ENCODE results near the gene CNTNAP2. TPM values are rescaled to one million over a fixed set of nuclear protein-coding genes. Genes with fewer than 3 reads are reported as not detected.

The CNTNAP2 gene
- total and polyA plus RNA-seq, 2 donors (not counting 1 experiment from before 2014, with no cell fraction given), result not detected

DNA sequence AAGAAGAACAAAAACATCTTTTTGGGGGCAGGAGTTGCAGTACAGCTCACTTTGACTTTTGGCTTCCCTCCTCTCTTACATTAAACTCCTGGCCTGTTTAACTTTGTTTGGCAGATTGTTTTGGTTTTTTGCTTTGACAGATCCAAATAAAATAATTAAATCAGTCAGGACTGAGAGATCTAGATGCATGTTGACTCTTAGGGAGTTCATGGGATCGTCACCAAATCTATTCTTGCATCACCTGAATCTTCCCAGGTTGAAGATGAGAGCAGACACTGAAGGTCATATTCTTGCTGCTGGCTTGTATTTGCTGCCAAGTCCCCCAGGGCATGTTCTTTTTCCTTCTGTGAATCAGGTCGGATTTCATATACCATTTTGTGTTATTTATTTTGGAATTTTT, 759.4 kb downstream of the CNTNAP2 start:
- Histone ChIP-seq H3K79me2 (ENCODE audit: control insufficient read depth, insufficient read depth, low read length) (no peaks in the 10 kb centered on the region), H3K9ac (ENCODE audit: insufficient read depth, low read length) (no peak overlapping the region), H3K4me1 (ENCODE audit: control insufficient read depth, extremely low read depth, insufficient read depth, low read length) (no peaks in the 10 kb centered on the region), H4K20me1 (ENCODE audit: control insufficient read depth, extremely low read depth, insufficient read depth, low read length) (no peaks in the 10 kb centered on the region), H3K4me3 (replicated peaks in 1 of 4; ENCODE audit: control extremely low read depth in 1 of 4, insufficient read depth in 1 of 4, low read depth in 3 of 4, low read length in 4 of 4) (no peak overlapping the region), H3K4me2 (ENCODE audit: extremely low read depth, insufficient read depth, low read length) (no peak overlapping the region), H3K9me3 (ENCODE audit: control insufficient read depth, insufficient read depth, low read depth, low read length) (no peaks in the 10 kb centered on the region), H3K27me3 (ENCODE audit: control insufficient read depth, insufficient read depth, low read length) (no peaks in the 10 kb centered on the region), H2AFZ (ENCODE audit: low read length) (no peak overlapping the region), H3K36me3 (ENCODE audit: control insufficient read depth, insufficient read depth, low read length) (no peaks in the 10 kb centered on the region), H3K27ac (ENCODE audit: insufficient read depth, low read length) (no peak overlapping the region)
- TF ChIP-seq EZH2 (IDR thresholded peaks at IDR 0.05; ENCODE audit: low read length, missing control alignments), result no peak
- TF ChIP-seq, protein P1, sequence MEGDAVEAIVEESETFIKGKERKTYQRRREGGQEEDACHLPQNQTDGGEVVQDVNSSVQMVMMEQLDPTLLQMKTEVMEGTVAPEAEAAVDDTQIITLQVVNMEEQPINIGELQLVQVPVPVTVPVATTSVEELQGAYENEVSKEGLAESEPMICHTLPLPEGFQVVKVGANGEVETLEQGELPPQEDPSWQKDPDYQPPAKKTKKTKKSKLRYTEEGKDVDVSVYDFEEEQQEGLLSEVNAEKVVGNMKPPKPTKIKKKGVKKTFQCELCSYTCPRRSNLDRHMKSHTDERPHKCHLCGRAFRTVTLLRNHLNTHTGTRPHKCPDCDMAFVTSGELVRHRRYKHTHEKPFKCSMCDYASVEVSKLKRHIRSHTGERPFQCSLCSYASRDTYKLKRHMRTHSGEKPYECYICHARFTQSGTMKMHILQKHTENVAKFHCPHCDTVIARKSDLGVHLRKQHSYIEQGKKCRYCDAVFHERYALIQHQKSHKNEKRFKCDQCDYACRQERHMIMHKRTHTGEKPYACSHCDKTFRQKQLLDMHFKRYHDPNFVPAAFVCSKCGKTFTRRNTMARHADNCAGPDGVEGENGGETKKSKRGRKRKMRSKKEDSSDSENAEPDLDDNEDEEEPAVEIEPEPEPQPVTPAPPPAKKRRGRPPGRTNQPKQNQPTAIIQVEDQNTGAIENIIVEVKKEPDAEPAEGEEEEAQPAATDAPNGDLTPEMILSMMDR (conservative IDR thresholded peaks at IDR 0.05 in 1 of 2, IDR thresholded peaks at IDR 0.05 in 1 of 2; ENCODE audit: low read depth in 1 of 2, low read length in 2 of 2), result no peak
- no peak for DNase-seq (ENCODE audit: low read depth in 2 of 2)

DNA sequence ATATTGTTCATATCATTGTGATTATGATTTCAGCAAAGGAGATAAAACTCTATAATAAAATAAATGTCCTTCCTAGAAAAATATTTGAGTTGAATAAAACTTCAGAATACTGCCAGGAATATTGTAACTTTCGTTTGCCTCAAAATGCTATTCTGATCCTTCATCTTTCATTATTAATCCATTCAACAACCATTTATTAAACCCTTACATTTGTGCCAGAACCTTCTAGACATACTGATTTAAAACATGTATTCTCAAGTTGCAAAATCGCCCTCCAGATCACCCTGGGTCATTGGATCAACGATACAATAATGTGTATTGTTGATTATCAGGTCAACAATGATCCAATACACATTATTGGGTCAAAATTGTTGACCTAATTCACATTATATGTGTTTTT, 759.8 kb downstream of the CNTNAP2 start:
- no peak for TF ChIP-seq EZH2 (IDR thresholded peaks at IDR 0.05; ENCODE audit: low read length, missing control alignments)
- TF ChIP-seq, protein P1 (conservative IDR thresholded peaks at IDR 0.05 in 1 of 2, IDR thresholded peaks at IDR 0.05 in 1 of 2; ENCODE audit: low read depth in 1 of 2, low read length in 2 of 2), result no peak
- H3K9ac ChIP-seq (ENCODE audit: insufficient read depth, low read length), result no peak overlapping the region
- H3K9me3 ChIP-seq (ENCODE audit: control insufficient read depth, insufficient read depth, low read depth, low read length), result no peaks in the 10 kb centered on the region
- no peak overlapping the region for H3K4me3 ChIP-seq (replicated peaks in 1 of 4; ENCODE audit: control extremely low read depth in 1 of 4, insufficient read depth in 1 of 4, low read depth in 3 of 4, low read length in 4 of 4)
- H3K27me3 ChIP-seq (ENCODE audit: control insufficient read depth, insufficient read depth, low read length), result no peaks in the 10 kb centered on the region
- no peak overlapping the region for H3K27ac ChIP-seq (ENCODE audit: insufficient read depth, low read length)
- H4K20me1 ChIP-seq (ENCODE audit: control insufficient read depth, extremely low read depth, insufficient read depth, low read length), result no peaks in the 10 kb centered on the region
- DNase-seq (ENCODE audit: low read depth in 2 of 2), result no peak
- no peaks in the 10 kb centered on the region for H3K36me3 ChIP-seq (ENCODE audit: control insufficient read depth, insufficient read depth, low read length)
- H3K4me2 ChIP-seq (ENCODE audit: extremely low read depth, insufficient read depth, low read length), result no peak overlapping the region
- H3K4me1 ChIP-seq (ENCODE audit: control insufficient read depth, extremely low read depth, insufficient read depth, low read length), result no peaks in the 10 kb centered on the region
- no peaks in the 10 kb centered on the region for H3K79me2 ChIP-seq (ENCODE audit: control insufficient read depth, insufficient read depth, low read length)
- H2AFZ ChIP-seq (ENCODE audit: low read length), result no peak overlapping the region

DNA sequence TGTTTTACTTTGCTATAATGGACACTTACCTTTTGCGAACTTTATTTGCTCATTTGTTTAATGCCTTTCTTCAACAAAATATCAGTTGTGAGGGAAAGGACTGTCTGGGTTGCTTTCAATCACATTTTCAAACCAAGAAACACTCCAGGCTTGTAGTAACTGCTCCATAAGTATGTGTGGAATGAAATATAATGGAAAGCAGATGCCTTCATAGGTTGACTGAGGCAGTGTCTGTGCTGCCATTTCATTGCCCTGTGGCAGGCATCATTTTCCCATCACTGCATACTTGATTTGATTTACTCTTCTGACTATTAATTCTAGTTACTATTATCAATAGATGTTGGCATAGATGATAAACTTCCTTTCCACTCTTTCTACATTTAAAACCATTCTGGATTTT, 762.3 kb downstream of the CNTNAP2 start:
- no peak overlapping the region for H3K4me3 ChIP-seq (replicated peaks in 1 of 4; ENCODE audit: control extremely low read depth in 1 of 4, insufficient read depth in 1 of 4, low read depth in 3 of 4, low read length in 4 of 4)
- H3K36me3 ChIP-seq (ENCODE audit: control insufficient read depth, insufficient read depth, low read length), result no peaks in the 10 kb centered on the region
- H3K9ac ChIP-seq (ENCODE audit: insufficient read depth, low read length), result no peak overlapping the region
- no peaks in the 10 kb centered on the region for H4K20me1 ChIP-seq (ENCODE audit: control insufficient read depth, extremely low read depth, insufficient read depth, low read length)
- DNase-seq (ENCODE audit: low read depth in 2 of 2), result no peak
- no peak overlapping the region for H2AFZ ChIP-seq (ENCODE audit: low read length)
- H3K27ac ChIP-seq (ENCODE audit: insufficient read depth, low read length), result no peak overlapping the region
- no peaks in the 10 kb centered on the region for H3K27me3 ChIP-seq (ENCODE audit: control insufficient read depth, insufficient read depth, low read length)
- H3K4me2 ChIP-seq (ENCODE audit: extremely low read depth, insufficient read depth, low read length), result no peak overlapping the region
- H3K9me3 ChIP-seq (ENCODE audit: control insufficient read depth, insufficient read depth, low read depth, low read length), result no peaks in the 10 kb centered on the region
- no peaks in the 10 kb centered on the region for H3K79me2 ChIP-seq (ENCODE audit: control insufficient read depth, insufficient read depth, low read length)
- H3K4me1 ChIP-seq (ENCODE audit: control insufficient read depth, extremely low read depth, insufficient read depth, low read length), result no peaks in the 10 kb centered on the region
- TF ChIP-seq, protein P1 (conservative IDR thresholded peaks at IDR 0.05 in 1 of 2, IDR thresholded peaks at IDR 0.05 in 1 of 2; ENCODE audit: low read depth in 1 of 2, low read length in 2 of 2), result no peak

Measured in fibroblast of lung (primary cell).